Ureter (tissue), 1 donor: ENCODE results near the gene RBPMS2. TPM values are rescaled to one million over a fixed set of nuclear protein-coding genes. Genes with fewer than 3 reads are reported as not detected.

ENCODE experiments used
- DNase-seq: peaks from one replicate; pipeline ENCODE4 v3.0.0-alpha.2; 2020; ENCODE audit warnings: low spot score
- total RNA-seq: library from RNA; stranded (reverse); gene quantifications from one replicate; pipeline ENCODE4 v1.2.4, GENCODE V29; 2023
- donor health status: DM: yes; HTN: yes; CAD: no.

Gene RBPMS2
- total RNA-seq, 1 donor from 2014 or later: 16.9 TPM

GRCh38 chr15:64695561-64695992 lies 79.8 kb downstream of the RBPMS2 start:
- no peak for DNase-seq

GRCh38 chr15:64694816-64695215 lies 80.6 kb downstream of the RBPMS2 start:
- no peak for DNase-seq

- DNase-seq: no peak
Measured at GRCh38 chr15:64693134-64693533, 82.3 kb downstream of the RBPMS2 start.

GRCh38 chr15:64691896-64692565 lies 83.4 kb downstream of the RBPMS2 start:
- DNase-seq: no peak

- no peak for DNase-seq
Measured at GRCh38 chr15:64690578-64691296, 84.7 kb downstream of the RBPMS2 start.

GRCh38 chr15:64690008-64690407 lies 85.4 kb downstream of the RBPMS2 start:
- DNase-seq: no peak

Other genes starting within 250 kb of the RBPMS2 start
- 0.99 TPM for gene PIF1, start 50.1 kb upstream of the RBPMS2 start, total RNA-seq
- 33.3 TPM for gene PLEKHO2, start 66.3 kb upstream of the RBPMS2 start, total RNA-seq
- gene ANKDD1A, start 136.3 kb upstream of the RBPMS2 start, total RNA-seq: 31.4 TPM
- 108 TPM for gene SPG21, start 214.3 kb upstream of the RBPMS2 start, total RNA-seq